HepG2 (cell line): ENCODE results near the gene ZSCAN26. TPM values are rescaled to one million over a fixed set of nuclear protein-coding genes. Genes with fewer than 3 reads are reported as not detected.

Experiments used
- ATAC-seq: fragments of 200-7000 bp; cut with Tn5 transposase; 3 replicates; pipeline ENCODE4 v1.9.1; 2020; ENCODE audit warnings: mild to moderate bottlenecking, moderate library complexity
- BruUV-seq: library from RNA; stranded (reverse); fragments of 400-500 nt; replicated peaks from 2 replicates; lab custom pipeline; 2021; lab: Mats Ljungman, UMichigan
- CTCF ChIA-PET: fragments of 300-600 bp; formaldehyde crosslinking; extraction: SDS; loops from one replicate; lab custom pipeline; 2021; ENCODE audit warnings: low total read pairs, inconsistent platforms, low intra/inter-chr PET ratio; lab: Yijun Ruan, JAX
- POLR2A ChIA-PET: fragments of 350-600 bp; sonication (Branson Sonifier 250); formaldehyde crosslinking; loops from one replicate; lab custom pipeline; 2020; ENCODE audit warnings: antibody characterized with exemption, inconsistent platforms; lab: Yijun Ruan, JAX
- DNase-seq: peaks from one replicate; pipeline ENCODE4 v3.0.0-alpha.2; 2015; ENCODE audit warnings: low spot score
- FAIRE-seq: peaks from 3 replicates; lab custom pipeline; 2011; peaks lifted over from hg19 to GRCh38; lab: Jason Lieb, UNC
- H2AFZ ChIP-seq: one replicate; pipeline ENCODE4 v1.6.1; 2011; ENCODE audit warnings: low read length, inconsistent platforms
- H3K27ac ChIP-seq: fragments of 300-600 bp; 3 replicates; pipeline ENCODE4 v1.8.0; 2011; ENCODE audit warnings: mixed run types, mild to moderate bottlenecking, mixed read lengths, low read length, inconsistent platforms; ENCODE audit not compliant: insufficient read depth; ENCODE audit errors: extremely low read length
- H3K27me3 ChIP-seq, 2 experiments: fragments of 200-600 bp in 1 of 2; 2 replicates in 1 of 2; 3 replicates in 1 of 2; pipeline versions ENCODE4 v1.6.0 to v1.8.0; 2011; ENCODE audit warnings: low read length in 2 of 2, mild to moderate bottlenecking in 2 of 2, moderate library complexity in 2 of 2, inconsistent platforms in 1 of 2; ENCODE audit not compliant: insufficient read depth in 2 of 2, control insufficient read depth in 1 of 2
- H3K36me3 ChIP-seq, 2 experiments: fragments of 200-600 bp in 1 of 2; replicated peaks in 1 of 2; 2 replicates in 1 of 2; 3 replicates in 1 of 2; pipeline versions ENCODE4 v1.5.1 to v1.8.0; 2011; ENCODE audit warnings: low read length in 2 of 2, inconsistent platforms in 1 of 2; ENCODE audit not compliant: insufficient read depth in 2 of 2, control insufficient read depth in 1 of 2
- H3K4me1 ChIP-seq: 2 replicates; pipeline ENCODE4 v1.5.1; 2012; ENCODE audit warnings: low read length, inconsistent platforms; ENCODE audit not compliant: insufficient read depth
- H3K4me2 ChIP-seq: 2 replicates; pipeline ENCODE4 v1.6.0; 2011; ENCODE audit warnings: low read depth, low read length, inconsistent platforms
- H3K4me3 ChIP-seq, 3 experiments: fragments of 200-600 bp in 1 of 3; sonication (generic), shearing (Covaris generic) in 1 of 3; replicated peaks in 1 of 3; 2 replicates each; pipeline ENCODE4 v1.5.1; 2011 to 2016; ENCODE audit warnings: low read length in 3 of 3, inconsistent platforms in 2 of 3, low read depth in 2 of 3, mild to moderate bottlenecking in 2 of 3, control low read depth in 1 of 3, mixed read lengths in 1 of 3; ENCODE audit not compliant: insufficient read depth in 1 of 3
- H3K79me2 ChIP-seq: one replicate; pipeline ENCODE4 v1.6.1; 2011; ENCODE audit warnings: low read length, inconsistent platforms; ENCODE audit not compliant: insufficient read depth
- H3K9ac ChIP-seq: 2 replicates; pipeline ENCODE4 v1.6.0; 2011; ENCODE audit warnings: mild to moderate bottlenecking, low read depth, low read length, inconsistent platforms; ENCODE audit not compliant: insufficient read depth
- H3K9me3 ChIP-seq: 2 replicates; pipeline ENCODE4 v1.5.1; 2012; ENCODE audit warnings: mild to moderate bottlenecking, low read length
- H4K20me1 ChIP-seq: 2 replicates; pipeline ENCODE4 v1.6.0; 2011; ENCODE audit warnings: inconsistent platforms, mild to moderate bottlenecking, low read length, moderate library complexity; ENCODE audit not compliant: insufficient read depth
- HDAC1 ChIP-seq: sonication (generic); formaldehyde crosslinking; IDR thresholded peaks from 2 replicates; pipeline ENCODE4 v1.5.1; 2020; ENCODE audit warnings: mild to moderate bottlenecking, missing genetic modification reagents
- ZBTB1 ChIP-seq: sonication (generic); formaldehyde crosslinking; IDR thresholded peaks from 2 replicates; pipeline ENCODE4 v1.4.0; 2020; ENCODE audit warnings: missing genetic modification reagents, borderline replicate concordance
- ZNF343 ChIP-seq: sonication (generic); formaldehyde crosslinking; IDR thresholded peaks from 2 replicates; pipeline ENCODE4 v1.4.0; 2020; ENCODE audit warnings: mild to moderate bottlenecking, missing genetic modification reagents
- ZNF501 ChIP-seq: sonication (generic); formaldehyde crosslinking; IDR thresholded peaks from 2 replicates; pipeline ENCODE4 v1.5.1; 2020; ENCODE audit warnings: mild to moderate bottlenecking, moderate library complexity, missing genetic modification reagents
- ZNF569 ChIP-seq: sonication (generic); formaldehyde crosslinking; IDR thresholded peaks from 2 replicates; pipeline ENCODE4 v1.5.0; 2020; ENCODE audit warnings: mild to moderate bottlenecking, missing genetic modification reagents, moderate library complexity, borderline replicate concordance
- ZNF747 ChIP-seq: sonication (generic); formaldehyde crosslinking; IDR thresholded peaks from 2 replicates; pipeline ENCODE4 v1.8.1; 2023; ENCODE audit warnings: missing genetic modification reagents, mild to moderate bottlenecking, borderline replicate concordance
- ZNF780A ChIP-seq: sonication (generic); formaldehyde crosslinking; IDR thresholded peaks from 2 replicates; pipeline ENCODE4 v1.8.0; 2022; ENCODE audit warnings: mild to moderate bottlenecking, missing genetic modification reagents, moderate library complexity
- in situ Hi-C: cut with HindIII; loops from 2 replicates; pipeline ENCODE4 v1.10.0; 2017; ENCODE audit warnings: low pct_unique_long_range_greater_than_20kb; ENCODE audit not compliant: extremely low pct_ligation_motif_present
- intact Hi-C: fragments of 100-400 bp; cut with micrococcal nuclease; formaldehyde crosslinking; loops from one replicate; pipeline ENCODE4 v1.10.0; 2022; ENCODE audit not compliant: unreplicated experiment
- polyA plus RNA-seq, 8 experiments: library from polyadenylated mRNA; depleted of rRNA in 3 of 8; stranded (reverse) in 7 of 8; unstranded in 1 of 8; fragments of >200 nt; fragmentation: Illumina TruSeq in 4 of 8; extraction: Trizol in 4 of 8; gene quantifications; 2 replicates each; pipeline versions ENCODE4 v1.2.1 to v1.2.3, GENCODE V29; 2011 to 2016; ENCODE audit warnings: low read depth in 4 of 8, missing spikeins in 1 of 8, mixed read lengths in 1 of 8; ENCODE audit not compliant: insufficient read depth in 1 of 8
- total RNA-seq, 5 experiments: library from RNA; depleted of rRNA; stranded (reverse); fragments of >200 nt; fragmentation: Illumina TruSeq; extraction: Trizol; gene quantifications; 2 replicates each; pipeline ENCODE4 v1.2.3, GENCODE V29; 2016; ENCODE audit warnings: low read depth in 1 of 5
- TF ChIP-seq, protein P1 (sequence below): sonication (generic); formaldehyde crosslinking; IDR thresholded peaks from 2 replicates; pipeline ENCODE4 v1.4.0; 2020; ENCODE audit warnings: mild to moderate bottlenecking, missing genetic modification reagents, borderline replicate concordance
- TF ChIP-seq, protein P2 (sequence below): sonication (generic); formaldehyde crosslinking; IDR thresholded peaks from 2 replicates; pipeline ENCODE4 v1.4.0; 2020; ENCODE audit warnings: missing genetic modification reagents; ENCODE audit errors: not compliant biosample characterization
- TF ChIP-seq, protein P3 (sequence below): sonication (generic); formaldehyde crosslinking; IDR thresholded peaks from 2 replicates; pipeline ENCODE4 v1.5.0; 2020; ENCODE audit warnings: mild to moderate bottlenecking, missing genetic modification reagents
- TF ChIP-seq, protein P4 (sequence below): sonication (generic); formaldehyde crosslinking; IDR thresholded peaks from 2 replicates; pipeline ENCODE4 v1.9.0; 2021; ENCODE audit warnings: mild to moderate bottlenecking, missing genetic modification reagents

The ZSCAN26 gene
- total and polyA plus RNA-seq, 2 of the 13 experiments (the other 11 are each of a cell fraction or from before 2014, with no cell fraction given) = 12.0 to 15.6 TPM

DNA sequence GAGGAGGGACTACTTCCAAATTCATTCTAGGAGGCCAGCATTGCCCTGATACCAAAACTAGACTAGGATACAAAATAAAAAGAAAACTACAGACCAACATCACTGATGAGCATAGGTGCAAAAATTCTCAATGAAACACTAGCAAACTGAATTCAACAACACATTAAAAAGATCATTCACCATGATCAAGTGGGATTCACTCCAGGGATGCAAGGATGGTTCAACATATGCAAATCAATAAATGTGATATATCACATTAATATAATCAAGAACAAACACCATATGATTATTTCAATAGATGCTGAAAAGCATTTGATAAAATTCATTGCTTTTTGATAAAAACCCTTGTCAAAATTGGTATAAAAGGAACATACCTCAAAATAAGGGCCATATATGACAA lies 24.6 kb downstream of the ZSCAN26 start:
- FAIRE-seq (no peak), ATAC-seq (no peak), DNase-seq (no peak)
- Histone ChIP-seq H4K20me1 (no peaks in the 10 kb centered on the region), H3K36me3 (peaks cover 3 to 9% of the 10 kb centered on the region in 2 experiments; a peak in 4 of 5 replicates), H3K27ac (no peak overlapping the region), H3K9ac (no peak overlapping the region), H3K27me3 (no peaks in the 10 kb centered on the region), H3K79me2 (no peaks in the 10 kb centered on the region), H3K4me2 (no peak overlapping the region), H3K4me3 (no peak overlapping the region), H3K9me3 (no peaks in the 10 kb centered on the region), H2AFZ (no peak overlapping the region), H3K4me1 (no peaks in the 10 kb centered on the region)
- no TSS peak for BruUV-seq
- POLR2A ChIA-PET = no interaction called here
- CTCF ChIA-PET = no interaction called here
- intact Hi-C loops (no loop called here), in situ Hi-C loops (no loop called here)
- TF ChIP-seq ZNF343 (CRISPR knock-in tag) (no peak), ZNF569 (CRISPR knock-in tag) (no peak), ZNF780A (CRISPR knock-in tag) (no peak), ZNF501 (CRISPR knock-in tag) (no peak), ZNF747 (CRISPR knock-in tag) (no peak), ZBTB1 (CRISPR knock-in tag) (no peak), HDAC1 (CRISPR knock-in tag) (no peak)
- TF ChIP-seq, protein P1, sequence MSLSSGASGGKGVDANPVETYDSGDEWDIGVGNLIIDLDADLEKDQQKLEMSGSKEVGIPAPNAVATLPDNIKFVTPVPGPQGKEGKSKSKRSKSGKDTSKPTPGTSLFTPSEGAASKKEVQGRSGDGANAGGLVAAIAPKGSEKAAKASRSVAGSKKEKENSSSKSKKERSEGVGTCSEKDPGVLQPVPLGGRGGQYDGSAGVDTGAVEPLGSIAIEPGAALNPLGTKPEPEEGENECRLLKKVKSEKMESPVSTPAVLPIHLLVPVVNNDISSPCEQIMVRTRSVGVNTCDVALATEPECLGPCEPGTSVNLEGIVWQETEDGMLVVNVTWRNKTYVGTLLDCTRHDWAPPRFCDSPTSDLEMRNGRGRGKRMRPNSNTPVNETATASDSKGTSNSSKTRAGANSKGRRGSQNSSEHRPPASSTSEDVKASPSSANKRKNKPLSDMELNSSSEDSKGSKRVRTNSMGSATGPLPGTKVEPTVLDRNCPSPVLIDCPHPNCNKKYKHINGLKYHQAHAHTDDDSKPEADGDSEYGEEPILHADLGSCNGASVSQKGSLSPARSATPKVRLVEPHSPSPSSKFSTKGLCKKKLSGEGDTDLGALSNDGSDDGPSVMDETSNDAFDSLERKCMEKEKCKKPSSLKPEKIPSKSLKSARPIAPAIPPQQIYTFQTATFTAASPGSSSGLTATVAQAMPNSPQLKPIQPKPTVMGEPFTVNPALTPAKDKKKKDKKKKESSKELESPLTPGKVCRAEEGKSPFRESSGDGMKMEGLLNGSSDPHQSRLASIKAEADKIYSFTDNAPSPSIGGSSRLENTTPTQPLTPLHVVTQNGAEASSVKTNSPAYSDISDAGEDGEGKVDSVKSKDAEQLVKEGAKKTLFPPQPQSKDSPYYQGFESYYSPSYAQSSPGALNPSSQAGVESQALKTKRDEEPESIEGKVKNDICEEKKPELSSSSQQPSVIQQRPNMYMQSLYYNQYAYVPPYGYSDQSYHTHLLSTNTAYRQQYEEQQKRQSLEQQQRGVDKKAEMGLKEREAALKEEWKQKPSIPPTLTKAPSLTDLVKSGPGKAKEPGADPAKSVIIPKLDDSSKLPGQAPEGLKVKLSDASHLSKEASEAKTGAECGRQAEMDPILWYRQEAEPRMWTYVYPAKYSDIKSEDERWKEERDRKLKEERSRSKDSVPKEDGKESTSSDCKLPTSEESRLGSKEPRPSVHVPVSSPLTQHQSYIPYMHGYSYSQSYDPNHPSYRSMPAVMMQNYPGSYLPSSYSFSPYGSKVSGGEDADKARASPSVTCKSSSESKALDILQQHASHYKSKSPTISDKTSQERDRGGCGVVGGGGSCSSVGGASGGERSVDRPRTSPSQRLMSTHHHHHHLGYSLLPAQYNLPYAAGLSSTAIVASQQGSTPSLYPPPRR (CRISPR knock-in tag) = no peak
- TF ChIP-seq, protein P2, sequence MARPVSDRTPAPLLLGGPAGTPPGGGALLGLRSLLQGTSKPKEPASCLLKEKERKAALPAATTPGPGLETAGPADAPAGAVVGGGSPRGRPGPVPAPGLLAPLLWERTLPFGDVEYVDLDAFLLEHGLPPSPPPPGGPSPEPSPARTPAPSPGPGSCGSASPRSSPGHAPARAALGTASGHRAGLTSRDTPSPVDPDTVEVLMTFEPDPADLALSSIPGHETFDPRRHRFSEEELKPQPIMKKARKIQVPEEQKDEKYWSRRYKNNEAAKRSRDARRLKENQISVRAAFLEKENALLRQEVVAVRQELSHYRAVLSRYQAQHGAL (CRISPR knock-in tag) = no peak
- TF ChIP-seq, protein P3, sequence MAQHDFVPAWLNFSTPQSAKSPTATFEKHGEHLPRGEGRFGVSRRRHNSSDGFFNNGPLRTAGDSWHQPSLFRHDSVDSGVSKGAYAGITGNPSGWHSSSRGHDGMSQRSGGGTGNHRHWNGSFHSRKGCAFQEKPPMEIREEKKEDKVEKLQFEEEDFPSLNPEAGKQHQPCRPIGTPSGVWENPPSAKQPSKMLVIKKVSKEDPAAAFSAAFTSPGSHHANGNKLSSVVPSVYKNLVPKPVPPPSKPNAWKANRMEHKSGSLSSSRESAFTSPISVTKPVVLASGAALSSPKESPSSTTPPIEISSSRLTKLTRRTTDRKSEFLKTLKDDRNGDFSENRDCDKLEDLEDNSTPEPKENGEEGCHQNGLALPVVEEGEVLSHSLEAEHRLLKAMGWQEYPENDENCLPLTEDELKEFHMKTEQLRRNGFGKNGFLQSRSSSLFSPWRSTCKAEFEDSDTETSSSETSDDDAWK (CRISPR knock-in tag) = no peak
- TF ChIP-seq, protein P4, sequence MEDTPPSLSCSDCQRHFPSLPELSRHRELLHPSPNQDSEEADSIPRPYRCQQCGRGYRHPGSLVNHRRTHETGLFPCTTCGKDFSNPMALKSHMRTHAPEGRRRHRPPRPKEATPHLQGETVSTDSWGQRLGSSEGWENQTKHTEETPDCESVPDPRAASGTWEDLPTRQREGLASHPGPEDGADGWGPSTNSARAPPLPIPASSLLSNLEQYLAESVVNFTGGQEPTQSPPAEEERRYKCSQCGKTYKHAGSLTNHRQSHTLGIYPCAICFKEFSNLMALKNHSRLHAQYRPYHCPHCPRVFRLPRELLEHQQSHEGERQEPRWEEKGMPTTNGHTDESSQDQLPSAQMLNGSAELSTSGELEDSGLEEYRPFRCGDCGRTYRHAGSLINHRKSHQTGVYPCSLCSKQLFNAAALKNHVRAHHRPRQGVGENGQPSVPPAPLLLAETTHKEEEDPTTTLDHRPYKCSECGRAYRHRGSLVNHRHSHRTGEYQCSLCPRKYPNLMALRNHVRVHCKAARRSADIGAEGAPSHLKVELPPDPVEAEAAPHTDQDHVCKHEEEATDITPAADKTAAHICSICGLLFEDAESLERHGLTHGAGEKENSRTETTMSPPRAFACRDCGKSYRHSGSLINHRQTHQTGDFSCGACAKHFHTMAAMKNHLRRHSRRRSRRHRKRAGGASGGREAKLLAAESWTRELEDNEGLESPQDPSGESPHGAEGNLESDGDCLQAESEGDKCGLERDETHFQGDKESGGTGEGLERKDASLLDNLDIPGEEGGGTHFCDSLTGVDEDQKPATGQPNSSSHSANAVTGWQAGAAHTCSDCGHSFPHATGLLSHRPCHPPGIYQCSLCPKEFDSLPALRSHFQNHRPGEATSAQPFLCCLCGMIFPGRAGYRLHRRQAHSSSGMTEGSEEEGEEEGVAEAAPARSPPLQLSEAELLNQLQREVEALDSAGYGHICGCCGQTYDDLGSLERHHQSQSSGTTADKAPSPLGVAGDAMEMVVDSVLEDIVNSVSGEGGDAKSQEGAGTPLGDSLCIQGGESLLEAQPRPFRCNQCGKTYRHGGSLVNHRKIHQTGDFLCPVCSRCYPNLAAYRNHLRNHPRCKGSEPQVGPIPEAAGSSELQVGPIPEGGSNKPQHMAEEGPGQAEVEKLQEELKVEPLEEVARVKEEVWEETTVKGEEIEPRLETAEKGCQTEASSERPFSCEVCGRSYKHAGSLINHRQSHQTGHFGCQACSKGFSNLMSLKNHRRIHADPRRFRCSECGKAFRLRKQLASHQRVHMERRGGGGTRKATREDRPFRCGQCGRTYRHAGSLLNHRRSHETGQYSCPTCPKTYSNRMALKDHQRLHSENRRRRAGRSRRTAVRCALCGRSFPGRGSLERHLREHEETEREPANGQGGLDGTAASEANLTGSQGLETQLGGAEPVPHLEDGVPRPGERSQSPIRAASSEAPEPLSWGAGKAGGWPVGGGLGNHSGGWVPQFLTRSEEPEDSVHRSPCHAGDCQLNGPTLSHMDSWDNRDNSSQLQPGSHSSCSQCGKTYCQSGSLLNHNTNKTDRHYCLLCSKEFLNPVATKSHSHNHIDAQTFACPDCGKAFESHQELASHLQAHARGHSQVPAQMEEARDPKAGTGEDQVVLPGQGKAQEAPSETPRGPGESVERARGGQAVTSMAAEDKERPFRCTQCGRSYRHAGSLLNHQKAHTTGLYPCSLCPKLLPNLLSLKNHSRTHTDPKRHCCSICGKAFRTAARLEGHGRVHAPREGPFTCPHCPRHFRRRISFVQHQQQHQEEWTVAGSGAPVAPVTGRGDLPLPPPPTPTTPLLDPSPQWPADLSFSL (CRISPR knock-in tag) = no peak
